ENCODE measurements around the gene KLHL4. TPM values are rescaled to one million over a fixed set of nuclear protein-coding genes. Genes with fewer than 3 reads are reported as not detected.
"Not testable (repeated sequence)": the region's sequence is repeated elsewhere in the genome, so short reads cannot be mapped to it uniquely, and the experiment has no call there.

The KLHL4 gene
- total and polyA plus RNA-seq, 2 experiments from 2014 or later, result 27.5 to 32.6 TPM

DNA sequence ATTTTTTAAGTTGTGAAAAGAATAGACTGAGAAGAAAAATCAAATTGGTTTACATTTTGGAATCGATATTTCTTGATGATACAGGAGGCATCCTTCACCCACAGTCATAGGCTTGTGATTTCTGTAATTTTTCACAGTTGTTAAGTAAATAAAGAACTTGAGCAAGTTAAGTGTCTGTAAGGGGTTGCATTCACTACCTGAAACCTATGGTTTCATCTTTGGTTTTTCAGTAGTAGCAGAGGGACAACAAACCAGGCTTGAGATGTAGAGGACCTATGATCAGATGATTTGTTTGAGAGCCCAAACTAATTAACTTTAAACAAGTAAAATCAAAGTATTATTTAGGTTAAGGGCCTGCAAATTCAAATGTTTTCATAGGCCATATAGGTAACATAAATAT lies 175.6 kb downstream of the KLHL4 start:
- H3K4me1 ChIP-seq (ENCODE audit: low read depth), result no peaks in the 10 kb centered on the region
- no peak overlapping the region for H3K4me3 ChIP-seq
- no peak overlapping the region for H3K27ac ChIP-seq

DNA sequence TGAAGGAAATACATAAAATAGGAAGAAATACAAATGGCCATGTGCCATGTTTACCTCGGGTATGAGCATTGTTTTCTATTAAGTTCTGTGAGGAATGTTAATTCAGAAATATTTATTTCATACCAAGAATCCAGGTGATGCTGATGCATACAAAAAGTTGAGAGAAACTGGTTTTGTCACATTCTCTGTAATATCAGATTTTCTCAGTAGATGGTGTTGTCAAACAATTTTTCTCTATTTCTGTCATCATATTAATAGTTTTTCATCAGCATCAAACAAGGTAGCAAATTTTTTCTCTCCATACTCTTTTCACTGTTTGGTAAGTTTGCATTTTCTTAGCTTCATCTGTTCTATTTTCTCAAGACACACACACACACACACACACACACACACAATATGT lies 179.8 kb downstream of the KLHL4 start:
- TF ChIP-seq, protein P1, sequence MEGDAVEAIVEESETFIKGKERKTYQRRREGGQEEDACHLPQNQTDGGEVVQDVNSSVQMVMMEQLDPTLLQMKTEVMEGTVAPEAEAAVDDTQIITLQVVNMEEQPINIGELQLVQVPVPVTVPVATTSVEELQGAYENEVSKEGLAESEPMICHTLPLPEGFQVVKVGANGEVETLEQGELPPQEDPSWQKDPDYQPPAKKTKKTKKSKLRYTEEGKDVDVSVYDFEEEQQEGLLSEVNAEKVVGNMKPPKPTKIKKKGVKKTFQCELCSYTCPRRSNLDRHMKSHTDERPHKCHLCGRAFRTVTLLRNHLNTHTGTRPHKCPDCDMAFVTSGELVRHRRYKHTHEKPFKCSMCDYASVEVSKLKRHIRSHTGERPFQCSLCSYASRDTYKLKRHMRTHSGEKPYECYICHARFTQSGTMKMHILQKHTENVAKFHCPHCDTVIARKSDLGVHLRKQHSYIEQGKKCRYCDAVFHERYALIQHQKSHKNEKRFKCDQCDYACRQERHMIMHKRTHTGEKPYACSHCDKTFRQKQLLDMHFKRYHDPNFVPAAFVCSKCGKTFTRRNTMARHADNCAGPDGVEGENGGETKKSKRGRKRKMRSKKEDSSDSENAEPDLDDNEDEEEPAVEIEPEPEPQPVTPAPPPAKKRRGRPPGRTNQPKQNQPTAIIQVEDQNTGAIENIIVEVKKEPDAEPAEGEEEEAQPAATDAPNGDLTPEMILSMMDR (IDR thresholded peaks at IDR 0.05; ENCODE audit: low read depth, low read length), result no peak
- Histone ChIP-seq H3K9me3 (ENCODE audit: low read depth) (no peaks in the 10 kb centered on the region), H3K4me1 (ENCODE audit: low read depth) (no peaks in the 10 kb centered on the region), H3K27ac (no peak overlapping the region), H3K4me3 (no peak overlapping the region), H3K27me3 (no peaks in the 10 kb centered on the region), H3K36me3 (no peaks in the 10 kb centered on the region)
- no peak for DNase-seq (ENCODE audit: low read depth in 1 of 2, low spot score in 1 of 2)

More for the DNA sequence above, 175.6 kb downstream of the KLHL4 start:
- no peaks in the 10 kb centered on the region for H3K9me3 ChIP-seq (ENCODE audit: low read depth)
- no peaks in the 10 kb centered on the region for H3K27me3 ChIP-seq
- TF ChIP-seq, protein P1 (IDR thresholded peaks at IDR 0.05; ENCODE audit: low read depth, low read length), result no peak
- no peaks in the 10 kb centered on the region for H3K36me3 ChIP-seq
- no peak for DNase-seq (ENCODE audit: low read depth in 1 of 2, low spot score in 1 of 2)

DNA sequence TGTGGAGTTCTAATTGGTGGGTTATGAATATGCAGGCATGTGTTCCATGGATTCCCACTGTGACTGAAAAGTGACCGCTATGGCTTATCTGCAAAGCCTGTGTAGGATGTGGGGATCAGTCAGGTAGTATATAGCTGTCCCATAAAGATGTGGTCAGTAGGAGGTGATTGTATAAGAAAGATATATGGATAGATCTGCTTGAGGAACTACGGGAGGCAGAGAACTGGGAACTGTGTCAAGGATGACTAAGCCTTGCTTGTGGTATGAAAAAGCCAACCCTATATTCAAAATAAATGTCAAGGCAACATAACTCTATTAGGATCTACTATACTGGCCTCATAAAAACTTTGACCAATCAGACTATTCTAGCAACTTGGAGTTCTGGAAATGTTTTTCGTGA lies 185.2 kb downstream of the KLHL4 start:
- H3K27ac ChIP-seq, result no peak overlapping the region
- H3K4me1 ChIP-seq (ENCODE audit: low read depth), result no peaks in the 10 kb centered on the region
- no peak overlapping the region for H3K4me3 ChIP-seq
- peak in 1 of 2 donors; percentile 16 for DNase-seq (ENCODE audit: low read depth in 1 of 2, low spot score in 1 of 2)
- no peaks in the 10 kb centered on the region for H3K36me3 ChIP-seq
- no peaks in the 10 kb centered on the region for H3K9me3 ChIP-seq (ENCODE audit: low read depth)
- TF ChIP-seq, protein P1 (IDR thresholded peaks at IDR 0.05; ENCODE audit: low read depth, low read length), result no peak
- H3K27me3 ChIP-seq, result no peaks in the 10 kb centered on the region

DNA sequence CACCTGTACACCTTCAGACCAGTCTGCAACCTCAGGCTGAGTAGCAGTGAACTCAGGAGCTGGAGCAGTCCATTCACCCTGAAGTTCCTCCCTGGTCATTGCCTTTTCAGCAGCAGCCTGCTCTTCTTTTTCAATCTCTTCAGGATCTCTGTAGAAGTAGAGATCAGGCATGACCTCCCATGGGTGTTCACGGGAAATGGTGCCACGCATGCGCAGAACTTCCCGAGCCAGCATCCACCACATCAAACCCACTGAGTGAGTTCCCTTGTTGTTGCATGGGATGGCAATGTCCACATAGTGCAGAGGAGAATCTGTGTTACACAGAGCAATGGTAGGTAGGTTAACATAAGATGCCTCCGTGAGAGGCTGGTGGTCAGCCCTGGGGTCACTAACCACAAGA lies 185.9 kb downstream of the KLHL4 start:
- H3K27ac ChIP-seq; H3K4me3 ChIP-seq; H3K27me3 ChIP-seq; DNase-seq (ENCODE audit: low read depth in 1 of 2, low spot score in 1 of 2); H3K4me1 ChIP-seq (ENCODE audit: low read depth); H3K36me3 ChIP-seq; H3K9me3 ChIP-seq (ENCODE audit: low read depth): not testable (repeated sequence)

DNA sequence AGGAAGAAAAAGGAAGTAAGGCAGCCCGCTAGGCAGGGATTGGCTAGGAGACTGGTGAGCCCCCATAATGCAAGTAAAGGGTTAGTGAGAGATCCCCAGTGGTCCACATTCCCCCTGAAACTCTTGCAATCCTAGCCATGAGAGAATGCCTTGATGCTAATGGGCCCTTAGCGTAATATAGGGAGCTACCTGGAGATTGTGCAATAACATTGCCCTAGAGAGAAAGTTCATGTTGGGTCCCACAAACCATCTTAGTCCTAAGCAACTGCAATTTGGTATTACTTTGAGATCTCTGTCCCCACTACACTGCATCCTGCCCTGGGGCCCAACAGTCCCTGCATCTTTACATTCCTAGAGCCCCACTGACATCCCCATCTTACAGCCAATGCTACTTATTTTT lies 188.5 kb downstream of the KLHL4 start:
- H3K36me3 ChIP-seq, result no peaks in the 10 kb centered on the region
- TF ChIP-seq, protein P1 (IDR thresholded peaks at IDR 0.05; ENCODE audit: low read depth, low read length), result no peak
- H3K27ac ChIP-seq, result no peak overlapping the region
- H3K27me3 ChIP-seq, result no peaks in the 10 kb centered on the region
- no peaks in the 10 kb centered on the region for H3K9me3 ChIP-seq (ENCODE audit: low read depth)
- DNase-seq (ENCODE audit: low read depth in 1 of 2, low spot score in 1 of 2), result no peak
- H3K4me3 ChIP-seq, result no peak overlapping the region
- H3K4me1 ChIP-seq (ENCODE audit: low read depth), result no peaks in the 10 kb centered on the region

DNA sequence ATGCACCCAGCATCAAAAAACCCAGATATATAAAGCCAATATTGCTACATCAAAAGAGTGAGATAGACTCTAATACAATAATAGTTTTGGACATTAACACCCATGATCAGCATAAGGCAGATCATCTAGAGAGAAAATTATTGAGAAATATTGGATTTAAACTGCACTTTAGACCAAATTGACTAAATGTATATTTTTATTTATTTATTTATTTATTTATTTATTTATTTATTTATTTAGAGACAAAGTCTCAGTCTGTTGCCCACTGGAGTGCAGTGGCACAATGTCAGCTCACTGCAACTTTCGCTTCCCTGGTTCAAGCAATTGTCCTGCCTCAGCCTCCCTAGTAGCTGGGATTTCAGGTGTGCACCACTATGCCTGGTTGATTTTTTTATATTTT lies 193.0 kb downstream of the KLHL4 start:
- Histone ChIP-seq H3K36me3 (no peaks in the 10 kb centered on the region), H3K27ac (no peak overlapping the region), H3K4me3 (no peak overlapping the region), H3K9me3 (ENCODE audit: low read depth) (no peaks in the 10 kb centered on the region), H3K27me3 (no peaks in the 10 kb centered on the region), H3K4me1 (ENCODE audit: low read depth) (no peaks in the 10 kb centered on the region)
- TF ChIP-seq, protein P1 (IDR thresholded peaks at IDR 0.05; ENCODE audit: low read depth, low read length), result no peak
- no peak for DNase-seq (ENCODE audit: low read depth in 1 of 2, low spot score in 1 of 2)
